Mesenchymal stem cell (in vitro differentiated cells and primary cell): ENCODE measurements around the gene RAB38.

Experiments used
- DNase-seq: peaks from one replicate; pipeline ENCODE4 v3.0.0-alpha.2; 2013
- H2AFZ ChIP-seq: one replicate; pipeline ENCODE4 v1.6.1; 2013; ENCODE audit warnings: low read depth, mild to moderate bottlenecking, control low read depth, inconsistent platforms, low read length, moderate library complexity
- H2AK5ac ChIP-seq: 2 replicates; pipeline ENCODE4 v1.6.1; 2013; ENCODE audit warnings: low read length, moderate library complexity, mild to moderate bottlenecking, inconsistent platforms; ENCODE audit not compliant: severe bottlenecking
- H2BK120ac ChIP-seq: one replicate; pipeline ENCODE4 v1.6.1; 2013; ENCODE audit warnings: low read depth, mild to moderate bottlenecking, inconsistent platforms, low read length, moderate library complexity
- H2BK12ac ChIP-seq, 2 experiments: one replicate each; pipeline ENCODE4 v1.6.1; 2013; ENCODE audit warnings: inconsistent platforms in 2 of 2, low read length in 2 of 2, mild to moderate bottlenecking in 2 of 2, moderate library complexity in 2 of 2, control low read depth in 1 of 2
- H2BK15ac ChIP-seq: one replicate; pipeline ENCODE4 v1.6.1; 2013; ENCODE audit warnings: mild to moderate bottlenecking, low read depth, inconsistent platforms; ENCODE audit not compliant: poor library complexity, severe bottlenecking
- H2BK5ac ChIP-seq: 2 replicates; pipeline ENCODE4 v1.6.1; 2013; ENCODE audit warnings: low read depth, mild to moderate bottlenecking, low read length, control low read depth, inconsistent platforms; ENCODE audit not compliant: poor library complexity, severe bottlenecking
- H3K14ac ChIP-seq, 2 experiments: one replicate each; pipeline ENCODE4 v1.6.1; 2013; ENCODE audit warnings: inconsistent platforms in 2 of 2, low read length in 2 of 2, control low read depth in 1 of 2, mild to moderate bottlenecking in 1 of 2, moderate library complexity in 1 of 2
- H3K18ac ChIP-seq, 2 experiments: one replicate each; pipeline ENCODE4 v1.6.1; 2013; ENCODE audit warnings: inconsistent platforms in 2 of 2, low read length in 2 of 2, control low read depth in 1 of 2, low read depth in 1 of 2, mild to moderate bottlenecking in 1 of 2
- H3K23ac ChIP-seq, 2 experiments: one replicate each; pipeline ENCODE4 v1.6.1; 2013; ENCODE audit warnings: inconsistent platforms in 2 of 2, low read length in 2 of 2, mild to moderate bottlenecking in 2 of 2, moderate library complexity in 2 of 2, control low read depth in 1 of 2
- H3K27ac ChIP-seq: 2 replicates; pipeline ENCODE4 v1.5.1; 2013; ENCODE audit warnings: mild to moderate bottlenecking, moderate library complexity, low read length, control low read depth, inconsistent platforms; ENCODE audit not compliant: poor library complexity, severe bottlenecking
- H3K27me3 ChIP-seq, 2 experiments: 2 replicates each; pipeline versions ENCODE4 v1.6.1 to v1.7.0; 2013; ENCODE audit warnings: low read length in 2 of 2, mild to moderate bottlenecking in 2 of 2, moderate library complexity in 2 of 2, control low read depth in 1 of 2, inconsistent platforms in 1 of 2; ENCODE audit not compliant: control insufficient read depth in 1 of 2, insufficient read depth in 1 of 2
- H3K36me3 ChIP-seq, 2 experiments: 2 replicates each; pipeline versions ENCODE4 v1.6.1 to v1.7.0; 2013; ENCODE audit warnings: low read length in 2 of 2, control low read depth in 1 of 2, inconsistent platforms in 1 of 2, low read depth in 1 of 2, mild to moderate bottlenecking in 1 of 2; ENCODE audit not compliant: insufficient read depth in 2 of 2, control insufficient read depth in 1 of 2
- H3K4ac ChIP-seq, 2 experiments: one replicate each; pipeline ENCODE4 v1.6.1; 2013; ENCODE audit warnings: inconsistent platforms in 2 of 2, low read length in 2 of 2, mild to moderate bottlenecking in 2 of 2, moderate library complexity in 2 of 2, control low read depth in 1 of 2, low read depth in 1 of 2
- H3K4me1 ChIP-seq: 2 replicates; pipeline ENCODE4 v1.6.1; 2013; ENCODE audit warnings: low read depth, low read length, control low read depth; ENCODE audit not compliant: control insufficient read depth, insufficient read depth
- H3K4me2 ChIP-seq: 2 replicates; pipeline ENCODE4 v1.6.1; 2013; ENCODE audit warnings: low read length, mild to moderate bottlenecking, inconsistent platforms; ENCODE audit not compliant: poor library complexity, severe bottlenecking
- H3K4me3 ChIP-seq, 2 experiments: 2 replicates each; pipeline versions ENCODE4 v1.5.1 to v1.7.0; 2013; ENCODE audit warnings: low read length in 2 of 2, mild to moderate bottlenecking in 2 of 2, control low read depth in 1 of 2, low read depth in 1 of 2; ENCODE audit not compliant: insufficient read depth in 1 of 2
- H3K79me1 ChIP-seq: replicated peaks from 2 replicates; pipeline ENCODE4 v1.6.1; 2013; ENCODE audit warnings: mild to moderate bottlenecking, control low read depth, low read length, inconsistent platforms; ENCODE audit not compliant: poor library complexity, severe bottlenecking
- H3K9ac ChIP-seq: 2 replicates; pipeline ENCODE4 v1.7.0; 2013; ENCODE audit warnings: mild to moderate bottlenecking, low read length, moderate library complexity
- H3K9me3 ChIP-seq: 2 replicates; pipeline ENCODE4 v1.7.0; 2013; ENCODE audit warnings: mild to moderate bottlenecking, low read length; ENCODE audit not compliant: control insufficient read depth
- H4K8ac ChIP-seq: one replicate; pipeline ENCODE4 v1.6.1; 2013; ENCODE audit warnings: inconsistent platforms, mild to moderate bottlenecking, low read length, moderate library complexity
- H4K91ac ChIP-seq: one replicate; pipeline ENCODE4 v1.6.1; 2013; ENCODE audit warnings: mild to moderate bottlenecking, low read length, inconsistent platforms
- WGBS: methylation state at CpG from one replicate; pipeline ENCODE4 v1.1.7; 2013; ENCODE audit warnings: mixed read lengths; 5-methylcytosine and 5-hydroxymethylcytosine counted together

RAB38 gene

DNA sequence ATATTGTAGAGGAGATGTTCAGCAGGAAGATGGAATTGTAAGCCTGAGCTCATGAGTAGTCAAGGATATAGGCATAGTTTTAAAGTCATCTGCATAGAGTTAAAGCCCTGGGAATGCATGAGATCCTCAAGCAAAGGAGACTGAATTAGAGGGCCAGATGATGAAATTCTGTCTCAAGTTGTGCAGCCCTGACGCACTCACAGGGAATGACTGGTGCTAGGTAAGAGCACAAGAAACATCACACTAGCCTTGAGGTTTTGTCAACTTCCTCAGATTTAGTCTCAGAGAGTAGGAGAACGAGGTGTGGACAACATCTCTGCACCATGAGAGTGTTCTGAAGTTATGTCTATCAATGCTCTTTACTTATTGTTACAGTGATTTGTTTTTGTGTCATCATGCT lies 5.8 kb downstream of the RAB38 start:
- no peaks in the 10 kb centered on the region for H3K4me1 ChIP-seq
- H2AFZ ChIP-seq: no peak overlapping the region
- no peak overlapping the region for H4K91ac ChIP-seq
- no peaks in the 10 kb centered on the region for H3K27me3 ChIP-seq
- no peak overlapping the region for H2BK12ac ChIP-seq
- H3K14ac ChIP-seq: no peak overlapping the region
- no peak overlapping the region for H2BK5ac ChIP-seq
- H3K27ac ChIP-seq: no peak overlapping the region
- H3K79me1 ChIP-seq: peaks cover 3% of the 10 kb centered on the region
- no peak overlapping the region for H3K4ac ChIP-seq
- no peak overlapping the region for H3K9ac ChIP-seq
- no peak for DNase-seq
- no peak overlapping the region for H2AK5ac ChIP-seq
- H2BK15ac ChIP-seq: no peak overlapping the region
- no peaks in the 10 kb centered on the region for H3K36me3 ChIP-seq
- H3K23ac ChIP-seq: no peak overlapping the region
- no peak overlapping the region for H3K4me2 ChIP-seq
- H2BK120ac ChIP-seq: no peak overlapping the region
- no peak overlapping the region for H4K8ac ChIP-seq
- 96% methylated on average over 2 of the region's 2 CpGs for WGBS
- no peak overlapping the region for H3K4me3 ChIP-seq
- H3K18ac ChIP-seq: no peak overlapping the region
- no peaks in the 10 kb centered on the region for H3K9me3 ChIP-seq

DNA sequence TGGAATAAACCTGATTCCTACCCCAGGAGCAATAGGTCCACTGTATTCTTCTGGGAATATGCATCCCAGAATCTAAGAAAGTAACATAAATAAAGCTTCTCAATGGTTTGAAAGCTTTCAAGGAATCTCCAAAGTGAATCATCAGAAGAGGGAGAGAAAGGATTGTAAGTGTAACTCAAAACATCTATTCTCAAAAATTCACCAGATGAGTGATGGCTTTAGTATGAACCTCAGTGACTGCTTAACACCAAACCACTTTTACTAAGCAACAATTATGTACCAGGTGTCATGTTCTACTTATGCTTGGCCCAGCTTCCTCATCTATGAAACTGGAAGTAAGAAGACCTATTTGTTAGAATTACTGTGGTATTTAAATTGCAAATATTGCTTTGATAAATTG lies 7.4 kb downstream of the RAB38 start:
- no peak overlapping the region for H2BK12ac ChIP-seq
- H3K79me1 ChIP-seq: peaks cover 3% of the 10 kb centered on the region
- H2BK15ac ChIP-seq: no peak overlapping the region
- no peak overlapping the region for H2BK120ac ChIP-seq
- H3K9ac ChIP-seq: no peak overlapping the region
- H3K36me3 ChIP-seq: no peaks in the 10 kb centered on the region
- no peak overlapping the region for H3K18ac ChIP-seq
- no peak overlapping the region for H3K27ac ChIP-seq
- no peak overlapping the region for H3K4ac ChIP-seq
- no peak overlapping the region for H2AK5ac ChIP-seq
- H3K23ac ChIP-seq: no peak overlapping the region
- DNase-seq: no peak
- no peak overlapping the region for H3K14ac ChIP-seq
- no peak overlapping the region for H2BK5ac ChIP-seq
- no peak overlapping the region for H3K4me2 ChIP-seq
- no peak overlapping the region for H4K8ac ChIP-seq
- no peak overlapping the region for H2AFZ ChIP-seq
- no peaks in the 10 kb centered on the region for H3K9me3 ChIP-seq
- no peak overlapping the region for H3K4me3 ChIP-seq
- H4K91ac ChIP-seq: no peak overlapping the region
- no peaks in the 10 kb centered on the region for H3K4me1 ChIP-seq
- H3K27me3 ChIP-seq: no peaks in the 10 kb centered on the region

DNA sequence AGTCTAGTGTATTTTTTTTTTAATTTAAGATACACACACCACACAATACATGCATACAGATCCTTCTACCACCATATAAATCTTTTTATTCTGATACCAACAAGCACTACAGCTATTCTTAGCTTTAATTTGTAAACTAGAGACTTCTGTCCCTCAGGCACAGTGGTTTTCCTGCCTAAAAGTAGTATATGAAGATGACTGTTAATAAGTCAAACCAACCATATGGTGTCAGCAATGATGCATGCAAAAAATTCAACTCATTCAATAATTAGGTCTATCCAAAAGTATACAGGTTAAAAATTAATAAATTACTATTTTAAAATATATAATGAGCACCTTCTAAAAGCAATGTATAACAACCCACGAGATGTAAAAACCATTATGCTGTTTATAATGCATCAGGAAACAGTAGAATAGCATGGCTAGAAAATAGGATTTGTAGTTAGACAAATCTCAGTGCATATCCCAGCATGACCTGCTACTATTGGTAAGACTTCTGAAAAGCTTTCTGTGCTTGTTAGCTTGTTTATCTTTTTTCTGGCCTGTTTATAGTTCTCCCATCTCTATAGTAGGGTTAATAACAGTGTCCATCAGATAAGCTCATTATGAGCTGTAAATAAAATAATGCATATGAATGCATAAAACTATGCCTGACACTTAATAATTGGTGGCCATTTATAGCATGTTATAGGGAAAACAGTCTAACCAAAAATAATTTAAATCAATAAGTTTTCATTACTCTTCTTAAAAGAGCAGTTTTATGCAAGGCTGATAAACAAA lies 10.2 kb downstream of the RAB38 start:
- no CpG with 5 or more reads among the region's 1 CpG for WGBS
- Histone ChIP-seq H3K14ac (no peak overlapping the region), H3K27ac (no peak overlapping the region), H3K9me3 (no peaks in the 10 kb centered on the region), H2AK5ac (no peak overlapping the region), H3K4ac (no peak overlapping the region), H4K91ac (no peak overlapping the region), H4K8ac (no peak overlapping the region), H3K18ac (no peak overlapping the region), H3K36me3 (no peaks in the 10 kb centered on the region), H2AFZ (no peak overlapping the region), H3K23ac (no peak overlapping the region), H2BK120ac (no peak overlapping the region), H3K4me1 (no peaks in the 10 kb centered on the region), H3K27me3 (no peaks in the 10 kb centered on the region), H2BK15ac (no peak overlapping the region), H3K9ac (no peak overlapping the region), H2BK12ac (no peak overlapping the region), H3K4me2 (no peak overlapping the region), H3K4me3 (no peak overlapping the region), H2BK5ac (no peak overlapping the region), H3K79me1 (no peaks in the 10 kb centered on the region)
- no peak for DNase-seq

DNA sequence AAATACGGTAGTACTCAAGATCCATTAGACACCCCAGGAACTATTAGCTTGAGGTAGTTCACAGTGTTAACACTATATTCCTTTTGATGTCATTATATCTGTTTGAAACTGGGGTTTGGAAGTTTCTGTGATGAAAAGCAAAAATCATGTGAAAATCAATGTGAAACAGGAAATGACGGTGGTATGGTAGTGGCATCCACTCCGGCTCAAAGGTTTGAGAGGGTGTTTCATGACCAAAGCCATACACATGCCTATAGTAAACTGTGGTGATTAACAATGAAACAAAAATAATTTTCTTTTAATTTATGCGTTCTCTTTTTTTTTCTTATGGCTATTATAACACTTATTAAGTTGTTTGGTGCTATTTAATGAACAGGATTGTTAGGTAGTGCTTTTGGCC lies 10.9 kb downstream of the RAB38 start:
- Histone ChIP-seq H2BK120ac (no peak overlapping the region), H3K23ac (no peak overlapping the region), H3K9me3 (no peaks in the 10 kb centered on the region), H2BK5ac (no peak overlapping the region), H3K4ac (no peak overlapping the region), H3K27me3 (no peaks in the 10 kb centered on the region), H3K4me2 (no peak overlapping the region), H2AK5ac (no peak overlapping the region), H2BK15ac (no peak overlapping the region), H3K9ac (no peak overlapping the region), H3K27ac (no peak overlapping the region), H4K91ac (no peak overlapping the region), H2BK12ac (no peak overlapping the region), H3K4me3 (no peak overlapping the region), H3K36me3 (no peaks in the 10 kb centered on the region), H3K79me1 (no peaks in the 10 kb centered on the region), H4K8ac (no peak overlapping the region), H2AFZ (no peak overlapping the region), H3K14ac (no peak overlapping the region), H3K4me1 (no peaks in the 10 kb centered on the region), H3K18ac (no peak overlapping the region)
- no CpG with 5 or more reads among the region's 4 CpGs for WGBS
- DNase-seq: no peak
